ENCODE measurements around the gene HARS1.

GRCh38 chr5:140718266-140718592 lies 27.1 kb upstream of the HARS1 start:
- TF ChIP-seq, protein P1, sequence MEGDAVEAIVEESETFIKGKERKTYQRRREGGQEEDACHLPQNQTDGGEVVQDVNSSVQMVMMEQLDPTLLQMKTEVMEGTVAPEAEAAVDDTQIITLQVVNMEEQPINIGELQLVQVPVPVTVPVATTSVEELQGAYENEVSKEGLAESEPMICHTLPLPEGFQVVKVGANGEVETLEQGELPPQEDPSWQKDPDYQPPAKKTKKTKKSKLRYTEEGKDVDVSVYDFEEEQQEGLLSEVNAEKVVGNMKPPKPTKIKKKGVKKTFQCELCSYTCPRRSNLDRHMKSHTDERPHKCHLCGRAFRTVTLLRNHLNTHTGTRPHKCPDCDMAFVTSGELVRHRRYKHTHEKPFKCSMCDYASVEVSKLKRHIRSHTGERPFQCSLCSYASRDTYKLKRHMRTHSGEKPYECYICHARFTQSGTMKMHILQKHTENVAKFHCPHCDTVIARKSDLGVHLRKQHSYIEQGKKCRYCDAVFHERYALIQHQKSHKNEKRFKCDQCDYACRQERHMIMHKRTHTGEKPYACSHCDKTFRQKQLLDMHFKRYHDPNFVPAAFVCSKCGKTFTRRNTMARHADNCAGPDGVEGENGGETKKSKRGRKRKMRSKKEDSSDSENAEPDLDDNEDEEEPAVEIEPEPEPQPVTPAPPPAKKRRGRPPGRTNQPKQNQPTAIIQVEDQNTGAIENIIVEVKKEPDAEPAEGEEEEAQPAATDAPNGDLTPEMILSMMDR (conservative IDR thresholded peaks at IDR 0.05; ENCODE audit: low read length) = no peak
- no peak for TF ChIP-seq EZH2phosphoT487 (IDR thresholded peaks at IDR 0.05; ENCODE audit: borderline replicate concordance, low read depth, low read length)
